Measurements from ENCODE around the gene IL33. TPM values are rescaled to one million over a fixed set of nuclear protein-coding genes. Genes with fewer than 3 reads are reported as not detected.

Gene IL33
- total RNA-seq, 1 donor from 2014 or later, result not detected

- DNase-seq (ENCODE audit: low read depth, low spot score), result no peak
- Mint-ChIP-seq H3K9me3 (peaks cover 2% of the 10 kb centered on the region), H3K27me3 (ENCODE audit: low read depth) (no peaks in the 10 kb centered on the region), H3K36me3 (ENCODE audit: low read depth) (no peaks in the 10 kb centered on the region), H3K4me3 (no peak overlapping the region), H3K27ac (ENCODE audit: unreplicated experiment) (no peak overlapping the region), H3K4me1 (peaks cover 10% of the 10 kb centered on the region)
- TF ChIP-seq CTCF (conservative IDR thresholded peaks at IDR 0.05), result no peak
Measured at GRCh38 chr9:6216002-6216401, 395 bp downstream of the IL33 start.

- Mint-ChIP-seq H3K9me3 (no peaks in the 10 kb centered on the region), H3K27me3 (ENCODE audit: low read depth) (no peaks in the 10 kb centered on the region), H3K4me3 (no peak overlapping the region), H3K36me3 (ENCODE audit: low read depth) (no peaks in the 10 kb centered on the region), H3K27ac (ENCODE audit: unreplicated experiment) (no peak overlapping the region), H3K4me1 (peaks cover 10% of the 10 kb centered on the region)
- DNase-seq (ENCODE audit: low read depth, low spot score), result no peak
- no peak for TF ChIP-seq CTCF (conservative IDR thresholded peaks at IDR 0.05)
Measured at GRCh38 chr9:6216951-6217350, 1.3 kb downstream of the IL33 start.

- TF ChIP-seq CTCF (conservative IDR thresholded peaks at IDR 0.05), result no peak
- no peaks in the 10 kb centered on the region for H3K36me3 Mint-ChIP-seq (ENCODE audit: low read depth)
- H3K27ac Mint-ChIP-seq (ENCODE audit: unreplicated experiment), result peak overlapping the region; percentile 96
- no peak for DNase-seq (ENCODE audit: low read depth, low spot score)
- no peak overlapping the region for H3K4me3 Mint-ChIP-seq
- peaks cover 10% of the 10 kb centered on the region for H3K4me1 Mint-ChIP-seq
- H3K27me3 Mint-ChIP-seq (ENCODE audit: low read depth), result no peaks in the 10 kb centered on the region
- H3K9me3 Mint-ChIP-seq, result no peaks in the 10 kb centered on the region
Measured at GRCh38 chr9:6218099-6218502, 2.5 kb downstream of the IL33 start.

- Mint-ChIP-seq H3K4me1 (peaks cover 10% of the 10 kb centered on the region), H3K27ac (ENCODE audit: unreplicated experiment) (no peak overlapping the region), H3K27me3 (ENCODE audit: low read depth) (no peaks in the 10 kb centered on the region), H3K36me3 (ENCODE audit: low read depth) (no peaks in the 10 kb centered on the region), H3K4me3 (no peak overlapping the region), H3K9me3 (no peaks in the 10 kb centered on the region)
- TF ChIP-seq CTCF (conservative IDR thresholded peaks at IDR 0.05), result no peak
- no peak for DNase-seq (ENCODE audit: low read depth, low spot score)
Measured at GRCh38 chr9:6219040-6219439, 3.4 kb downstream of the IL33 start.

GRCh38 chr9:6219981-6220380, 4.4 kb downstream of the IL33 start:
- H3K36me3 Mint-ChIP-seq (ENCODE audit: low read depth), result no peaks in the 10 kb centered on the region

More at GRCh38 chr9:6219981-6220380, 4.4 kb downstream of the IL33 start:
- Mint-ChIP-seq H3K4me1 (peaks cover 10% of the 10 kb centered on the region), H3K27ac (ENCODE audit: unreplicated experiment) (no peak overlapping the region), H3K4me3 (no peak overlapping the region), H3K27me3 (ENCODE audit: low read depth) (no peaks in the 10 kb centered on the region), H3K9me3 (no peaks in the 10 kb centered on the region)
- TF ChIP-seq CTCF (conservative IDR thresholded peaks at IDR 0.05), result no peak
- DNase-seq (ENCODE audit: low read depth, low spot score), result no peak

Data from neural crest cell (in vitro differentiated cells).